ENCODE data around the gene OR4C3. TPM values are rescaled to one million over a fixed set of nuclear protein-coding genes. Genes with fewer than 3 reads are reported as not detected.
"Not testable (repeated sequence)": the region's sequence is repeated elsewhere in the genome, so short reads cannot be mapped to it uniquely, and the experiment has no call there.

OR4C3 gene
- total and polyA plus RNA-seq, 9 of the 15 experiments (the other 6 are each of a cell fraction or from before 2014, with no cell fraction given) = not detected

DNA sequence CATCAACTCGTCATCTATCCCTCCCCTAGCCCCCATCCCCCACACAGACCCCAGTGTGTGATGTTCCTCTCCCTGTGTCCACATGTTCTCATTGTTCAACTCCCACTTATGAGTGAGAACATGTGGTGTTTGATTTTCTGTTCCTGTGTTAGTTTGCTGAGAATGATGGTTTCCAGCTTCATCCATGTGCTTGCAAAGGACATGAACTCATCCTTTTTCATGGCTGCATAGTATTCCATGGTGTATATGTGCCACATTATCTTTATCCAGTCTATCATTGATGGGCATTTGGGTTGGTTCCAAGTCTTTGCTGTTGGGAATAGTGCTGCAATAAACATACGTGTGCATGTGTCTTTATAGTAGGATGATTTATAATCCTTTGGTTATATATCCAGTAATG lies 17.8 kb downstream of the OR4C3 start:
- H2AFZ ChIP-seq (ENCODE audit: low read depth, low read length); H3K4me2 ChIP-seq (ENCODE audit: insufficient read depth, low read length); H3K9me3 ChIP-seq (replicated peaks; ENCODE audit: control insufficient read depth, insufficient read depth, low read depth, low read length); H4K20me1 ChIP-seq (replicated peaks; ENCODE audit: control insufficient read depth, insufficient read depth, low read length); POLR2A ChIA-PET; CTCF ChIA-PET (ENCODE audit: low intra/inter-chr PET ratio); H3K79me2 ChIP-seq (ENCODE audit: control insufficient read depth, insufficient read depth, low read length); BruUV-seq (replicated peaks); in situ Hi-C loops (cut with MboI); H3K9me1 ChIP-seq (ENCODE audit: control insufficient read depth, insufficient read depth, low read length); H3K4me1 ChIP-seq (replicated peaks in 1 of 2; ENCODE audit: control insufficient read depth in 2 of 2, insufficient read depth in 2 of 2, low read length in 2 of 2); H3K27ac ChIP-seq (ENCODE audit: extremely low read depth, low read depth, low read length); H3K9ac ChIP-seq (ENCODE audit: insufficient read depth in 1 of 2, low read depth in 2 of 2, low read length in 2 of 2); H3K4me3 ChIP-seq; intact Hi-C loops (cut with micrococcal nuclease); ATAC-seq; H3K27me3 ChIP-seq (ENCODE audit: control insufficient read depth in 2 of 2, insufficient read depth in 2 of 2, low read length in 2 of 2); FAIRE-seq; DNase-seq (ENCODE audit: extremely low read depth in 1 of 4, low spot score in 3 of 4); H3K36me3 ChIP-seq (ENCODE audit: control insufficient read depth, insufficient read depth, low read length): not testable (repeated sequence)
- 0% methylated on average over 2 of the region's 2 CpGs for WGBS (ENCODE audit: insufficient coverage, low coverage, missing lambda C conversion rate)
- peak; percentile 65 for TF ChIP-seq ZNF146 (CRISPR knock-in tag; IDR thresholded peaks at IDR 0.05; ENCODE audit: unreplicated experiment)

DNA sequence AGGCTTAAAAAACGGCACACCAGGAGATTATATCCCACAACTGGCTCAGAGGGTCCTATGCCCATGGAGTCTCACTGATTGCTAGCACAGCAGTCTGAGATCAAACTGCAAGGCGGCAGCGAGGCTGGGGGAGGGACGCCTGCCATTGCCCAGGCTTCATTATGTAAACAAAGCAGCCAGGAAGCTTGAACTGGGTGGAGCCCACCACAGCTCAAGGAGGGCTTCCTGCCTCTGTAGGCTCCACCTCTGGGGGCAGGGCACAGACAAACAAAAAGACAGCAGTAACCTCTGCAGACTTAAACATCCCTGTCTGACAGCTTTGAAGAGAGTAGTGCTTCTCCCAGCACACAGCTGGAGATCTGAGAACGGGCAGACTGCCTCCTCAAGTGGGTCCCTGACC lies 21.6 kb downstream of the OR4C3 start:
- POLR2A ChIA-PET = not testable (repeated sequence)

More for the DNA sequence above, 21.6 kb downstream of the OR4C3 start:
- H3K79me2 ChIP-seq (ENCODE audit: control insufficient read depth, insufficient read depth, low read length); ATAC-seq; H2AFZ ChIP-seq (ENCODE audit: low read depth, low read length); CTCF ChIA-PET (ENCODE audit: low intra/inter-chr PET ratio); H3K9me1 ChIP-seq (ENCODE audit: control insufficient read depth, insufficient read depth, low read length); H3K36me3 ChIP-seq (ENCODE audit: control insufficient read depth, insufficient read depth, low read length); H3K4me1 ChIP-seq (replicated peaks in 1 of 2; ENCODE audit: control insufficient read depth in 2 of 2, insufficient read depth in 2 of 2, low read length in 2 of 2); DNase-seq (ENCODE audit: extremely low read depth in 1 of 4, low spot score in 3 of 4); H3K9ac ChIP-seq (ENCODE audit: insufficient read depth in 1 of 2, low read depth in 2 of 2, low read length in 2 of 2); H3K4me3 ChIP-seq; H3K27me3 ChIP-seq (ENCODE audit: control insufficient read depth in 2 of 2, insufficient read depth in 2 of 2, low read length in 2 of 2); H4K20me1 ChIP-seq (replicated peaks; ENCODE audit: control insufficient read depth, insufficient read depth, low read length); H3K4me2 ChIP-seq (ENCODE audit: insufficient read depth, low read length); H3K27ac ChIP-seq (ENCODE audit: extremely low read depth, low read depth, low read length); FAIRE-seq; in situ Hi-C loops (cut with MboI); H3K9me3 ChIP-seq (replicated peaks; ENCODE audit: control insufficient read depth, insufficient read depth, low read depth, low read length); BruUV-seq (replicated peaks); intact Hi-C loops (cut with micrococcal nuclease): not testable (repeated sequence)
- 0% methylated on average over 1 of the region's 5 CpGs for WGBS (ENCODE audit: insufficient coverage, low coverage, missing lambda C conversion rate)
